Chondrocyte (in vitro differentiated cells): Measurements from ENCODE around the gene MYOM1. TPM values are rescaled to one million over a fixed set of nuclear protein-coding genes. Genes with fewer than 3 reads are reported as not detected.
"Not testable (repeated sequence)": the region's sequence is repeated elsewhere in the genome, so short reads cannot be mapped to it uniquely, and the experiment has no call there.

Experiments used
- DNase-seq: peaks from one replicate; pipeline ENCODE4 v3.0.0; 2021; ENCODE audit warnings: mixed read lengths, low spot score
- H3K27ac Mint-ChIP-seq: one replicate; pipeline ENCODE4 v1.8.0; 2021; ENCODE audit warnings: mild to moderate bottlenecking, moderate library complexity, mixed read lengths; ENCODE audit not compliant: unreplicated experiment
- H3K27me3 Mint-ChIP-seq: 2 replicates; pipeline ENCODE4 v1.8.0; 2021; ENCODE audit warnings: low read depth, mixed read lengths
- H3K36me3 Mint-ChIP-seq: 2 replicates; pipeline ENCODE4 v1.8.0; 2021; ENCODE audit warnings: low read depth, mixed read lengths
- H3K4me1 Mint-ChIP-seq: 2 replicates; pipeline ENCODE4 v1.8.0; 2021; ENCODE audit warnings: low read depth, mild to moderate bottlenecking, mixed read lengths
- H3K4me3 Mint-ChIP-seq: one replicate; pipeline ENCODE4 v1.8.0; 2021; ENCODE audit warnings: mild to moderate bottlenecking, moderate library complexity, mixed read lengths; ENCODE audit not compliant: unreplicated experiment
- H3K9me3 Mint-ChIP-seq: 2 replicates; pipeline ENCODE4 v1.8.0; 2021; ENCODE audit warnings: low read depth, mixed read lengths
- CTCF ChIP-seq: fragments of 200-600 bp; sonication (generic); IDR thresholded peaks from 2 replicates; pipeline ENCODE4 v1.5.0; 2021; ENCODE audit warnings: antibody characterized with exemption, mild to moderate bottlenecking, moderate library complexity
- total RNA-seq: library from RNA; stranded (reverse); gene quantifications from 3 replicates; pipeline ENCODE4 v1.2.1, GENCODE V29; 2021

The MYOM1 gene
- total RNA-seq, 1 donor from 2014 or later: 1.5 TPM

GRCh38 chr18:3071676-3072075 is 148.1 kb downstream of the MYOM1 start:
- Mint-ChIP-seq H3K27me3 (no peaks in the 10 kb centered on the region), H3K4me3 (no peak overlapping the region), H3K9me3 (no peaks in the 10 kb centered on the region), H3K27ac (no peak overlapping the region), H3K36me3 (no peaks in the 10 kb centered on the region), H3K4me1 (peaks cover 12% of the 10 kb centered on the region)
- no peak for DNase-seq
- TF ChIP-seq CTCF: no peak

- H3K4me1 Mint-ChIP-seq: peaks cover 3% of the 10 kb centered on the region
- H3K4me3 Mint-ChIP-seq: no peak overlapping the region
- no peaks in the 10 kb centered on the region for H3K27me3 Mint-ChIP-seq
- TF ChIP-seq CTCF: no peak
- no peaks in the 10 kb centered on the region for H3K9me3 Mint-ChIP-seq
- H3K27ac Mint-ChIP-seq: no peak overlapping the region
- H3K36me3 Mint-ChIP-seq: no peaks in the 10 kb centered on the region
- no peak for DNase-seq
Observed at GRCh38 chr18:3069671-3070433, 149.9 kb downstream of the MYOM1 start.

- no peak for DNase-seq
- peaks cover 3% of the 10 kb centered on the region for H3K4me1 Mint-ChIP-seq
- no peaks in the 10 kb centered on the region for H3K36me3 Mint-ChIP-seq
- H3K27me3 Mint-ChIP-seq: no peaks in the 10 kb centered on the region
- TF ChIP-seq CTCF: no peak
- no peak overlapping the region for H3K4me3 Mint-ChIP-seq
- H3K9me3 Mint-ChIP-seq: no peaks in the 10 kb centered on the region
- no peak overlapping the region for H3K27ac Mint-ChIP-seq
Observed at GRCh38 chr18:3067722-3068121, 152.0 kb downstream of the MYOM1 start.

- no peak overlapping the region for H3K4me3 Mint-ChIP-seq
- peaks cover 3% of the 10 kb centered on the region for H3K4me1 Mint-ChIP-seq
- H3K36me3 Mint-ChIP-seq: no peaks in the 10 kb centered on the region
- H3K27ac Mint-ChIP-seq: no peak overlapping the region
- no peaks in the 10 kb centered on the region for H3K9me3 Mint-ChIP-seq
- no peak for DNase-seq
- no peaks in the 10 kb centered on the region for H3K27me3 Mint-ChIP-seq
- TF ChIP-seq CTCF: no peak
Observed at GRCh38 chr18:3067165-3067661, 152.6 kb downstream of the MYOM1 start.

- no peak for DNase-seq
- H3K36me3 Mint-ChIP-seq: no peaks in the 10 kb centered on the region
- no peak overlapping the region for H3K27ac Mint-ChIP-seq
- no peaks in the 10 kb centered on the region for H3K27me3 Mint-ChIP-seq
- H3K4me1 Mint-ChIP-seq: peaks cover 3% of the 10 kb centered on the region
- no peaks in the 10 kb centered on the region for H3K9me3 Mint-ChIP-seq
- TF ChIP-seq CTCF: no peak
- H3K4me3 Mint-ChIP-seq: no peak overlapping the region
Observed at GRCh38 chr18:3066341-3067110, 153.2 kb downstream of the MYOM1 start.

GRCh38 chr18:3063766-3064165 is 156.0 kb downstream of the MYOM1 start:
- not testable (repeated sequence) for H3K4me3 Mint-ChIP-seq

More at GRCh38 chr18:3063766-3064165, 156.0 kb downstream of the MYOM1 start:
- H3K36me3 Mint-ChIP-seq, H3K9me3 Mint-ChIP-seq, DNase-seq, H3K27ac Mint-ChIP-seq, H3K4me1 Mint-ChIP-seq, H3K27me3 Mint-ChIP-seq: not testable (repeated sequence)
